Panc1 (cell line): Measurements from ENCODE around the gene KCNJ12. TPM values are rescaled to one million over a fixed set of nuclear protein-coding genes. Genes with fewer than 3 reads are reported as not detected.
"Not testable (repeated sequence)": the region's sequence is repeated elsewhere in the genome, so short reads cannot be mapped to it uniquely, and the experiment has no call there.

Source experiments
- ATAC-seq: fragments of 200-7000 bp; cut with Tn5 transposase; 2 replicates; pipeline ENCODE4 v1.9.1; 2020; ENCODE audit warnings: mild to moderate bottlenecking, moderate library complexity
- BruUV-seq: library from RNA; stranded (reverse); fragments of 400-500 nt; replicated peaks from 2 replicates; lab custom pipeline; 2021; lab: Mats Ljungman, UMichigan
- CTCF ChIA-PET: fragments of 300-600 bp; sonication (Branson Sonifier 250); formaldehyde crosslinking; loops from one replicate; lab custom pipeline; 2022; ENCODE audit warnings: antibody characterized with exemption; lab: Charles Lee
- POLR2A ChIA-PET: fragments of 300-600 bp; sonication (Branson Sonifier 250); formaldehyde crosslinking; loops from one replicate; lab custom pipeline; 2022; ENCODE audit warnings: antibody characterized with exemption; lab: Charles Lee
- DNase-seq: peaks from one replicate; pipeline ENCODE4 v3.0.0-alpha.2; 2010; ENCODE audit warnings: low read depth, low spot score
- H3K27ac ChIP-seq: 2 replicates; pipeline ENCODE4 v1.5.1; 2011; ENCODE audit warnings: mild to moderate bottlenecking, low read length, inconsistent platforms
- H3K27me3 ChIP-seq: fragments of 200-500 bp; sonication (Bioruptor generic); 2 replicates; pipeline ENCODE4 v1.6.0; 2014; ENCODE audit warnings: low read length, inconsistent platforms; ENCODE audit not compliant: control insufficient read depth, insufficient read depth
- H3K36me3 ChIP-seq: fragments of 200-500 bp; sonication (Bioruptor generic); 2 replicates; pipeline ENCODE4 v1.5.1; 2014; ENCODE audit warnings: inconsistent platforms, mild to moderate bottlenecking, low read length, moderate library complexity; ENCODE audit not compliant: control insufficient read depth, insufficient read depth
- H3K4me1 ChIP-seq: 2 replicates; pipeline ENCODE4 v1.5.1; 2011; ENCODE audit warnings: inconsistent platforms, mild to moderate bottlenecking, low read length, moderate library complexity; ENCODE audit not compliant: control insufficient read depth, insufficient read depth
- H3K4me3 ChIP-seq, 2 experiments: 2 replicates each; pipeline ENCODE4 v1.5.1; 2011 to 2012; ENCODE audit warnings: low read depth in 2 of 2, low read length in 2 of 2, mild to moderate bottlenecking in 2 of 2, inconsistent platforms in 1 of 2, moderate library complexity in 1 of 2
- H3K9me3 ChIP-seq: fragments of 200-500 bp; sonication (Bioruptor generic); 2 replicates; pipeline ENCODE4 v1.5.1; 2014; ENCODE audit warnings: low read depth, mild to moderate bottlenecking, inconsistent platforms, low read length, moderate library complexity; ENCODE audit not compliant: control insufficient read depth, insufficient read depth
- CTCF ChIP-seq: fragments of 450-650 bp; IDR thresholded peaks from 2 replicates; pipeline ENCODE4 v1.5.1; 2017; ENCODE audit warnings: mild to moderate bottlenecking
- POLR2AphosphoS5 ChIP-seq: IDR thresholded peaks from 2 replicates; pipeline ENCODE4 v1.6.1; 2012; ENCODE audit warnings: mild to moderate bottlenecking, low read depth, low read length, moderate library complexity
- REST ChIP-seq, 2 experiments: IDR thresholded peaks; 2 replicates each; pipeline ENCODE4 v1.6.1; 2011 to 2012; ENCODE audit warnings: low read depth in 2 of 2, control low read depth in 1 of 2, low read length in 1 of 2, mild to moderate bottlenecking in 1 of 2, moderate library complexity in 1 of 2; ENCODE audit not compliant: insufficient read depth in 1 of 2
- SIN3A ChIP-seq: IDR thresholded peaks from 2 replicates; pipeline ENCODE4 v1.6.1; 2012; ENCODE audit warnings: low read depth, mild to moderate bottlenecking, low read length, moderate library complexity, borderline replicate concordance; ENCODE audit not compliant: insufficient read depth
- TCF7L2 ChIP-seq: IDR thresholded peaks from 2 replicates; pipeline ENCODE4 v1.6.1; 2011; ENCODE audit warnings: mild to moderate bottlenecking, low read depth, low read length, inconsistent platforms
- in situ Hi-C: cut with HindIII; loops from 2 replicates; pipeline ENCODE4 v1.10.0; 2016; ENCODE audit warnings: low sequenced_read_pairs, low pct_unique_long_range_greater_than_20kb
- intact Hi-C: fragments of 100-400 bp; cut with micrococcal nuclease; formaldehyde crosslinking; loops from one replicate; pipeline ENCODE4 v1.10.0; 2022; ENCODE audit not compliant: unreplicated experiment
- total RNA-seq: library from RNA; stranded (reverse); gene quantifications from one replicate; pipeline ENCODE4 v1.2.1, GENCODE V29; 2021; ENCODE audit not compliant: unreplicated experiment

The KCNJ12 gene
- total RNA-seq, 1 experiment from 2014 or later: 2.7 TPM

- Histone ChIP-seq H3K36me3 (no peaks in the 10 kb centered on the region), H3K27me3 (no peaks in the 10 kb centered on the region), H3K4me1 (no peaks in the 10 kb centered on the region), H3K27ac (no peak overlapping the region), H3K4me3 (no peak overlapping the region), H3K9me3 (no peaks in the 10 kb centered on the region)
- DNase-seq: no peak
- no TSS peak for BruUV-seq
- intact Hi-C loops: no loop called here
- no peak for ATAC-seq
- TF ChIP-seq SIN3A: no peak
- TF ChIP-seq TCF7L2: no peak
- no peak for TF ChIP-seq REST (IDR thresholded peaks at IDR 0.05; ENCODE audit: insufficient read depth in 1 of 2, low read depth in 2 of 2, low read length in 1 of 2)
- TF ChIP-seq POLR2AphosphoS5: no peak
- no peak for TF ChIP-seq CTCF
- ChIA-PET CTCF (no interaction called here), POLR2A (no interaction called here)
- in situ Hi-C loops: no loop called here
These were observed 49.6 kb downstream of the KCNJ12 start for GRCh38 chr17:21425736-21426135.

- intact Hi-C loops, H3K27ac ChIP-seq, H3K9me3 ChIP-seq, H3K4me1 ChIP-seq, H3K36me3 ChIP-seq, H3K27me3 ChIP-seq, BruUV-seq, POLR2A ChIA-PET, DNase-seq, in situ Hi-C loops, CTCF ChIA-PET, ATAC-seq, H3K4me3 ChIP-seq: not testable (repeated sequence)
These were observed 50.1 kb downstream of the KCNJ12 start for GRCh38 chr17:21426246-21426645.

- in situ Hi-C loops, BruUV-seq, H3K4me1 ChIP-seq, H3K9me3 ChIP-seq, ATAC-seq, H3K4me3 ChIP-seq, DNase-seq, intact Hi-C loops, H3K36me3 ChIP-seq, H3K27me3 ChIP-seq, CTCF ChIA-PET, H3K27ac ChIP-seq, POLR2A ChIA-PET: not testable (repeated sequence)
These were observed 50.7 kb downstream of the KCNJ12 start for GRCh38 chr17:21426876-21427275.

GRCh38 chr17:21427727-21428126 is 51.6 kb downstream of the KCNJ12 start:
- intact Hi-C loops, H3K36me3 ChIP-seq, BruUV-seq, ATAC-seq, H3K4me3 ChIP-seq, H3K27me3 ChIP-seq, H3K9me3 ChIP-seq, CTCF ChIA-PET, in situ Hi-C loops, H3K4me1 ChIP-seq, POLR2A ChIA-PET, H3K27ac ChIP-seq, DNase-seq: not testable (repeated sequence)

- H3K36me3 ChIP-seq, ATAC-seq, H3K4me1 ChIP-seq, POLR2A ChIA-PET, H3K27ac ChIP-seq, H3K27me3 ChIP-seq, intact Hi-C loops, H3K9me3 ChIP-seq, H3K4me3 ChIP-seq, CTCF ChIA-PET, BruUV-seq, DNase-seq, in situ Hi-C loops: not testable (repeated sequence)
These were observed 52.7 kb downstream of the KCNJ12 start for GRCh38 chr17:21428752-21429424.
